H1 (cell line): ENCODE data around the gene MVP. TPM values are rescaled to one million over a fixed set of nuclear protein-coding genes. Genes with fewer than 3 reads are reported as not detected.

Source experiments
- CTCF ChIA-PET: fragments of 300-600 bp; sonication (Branson Sonifier 250); formaldehyde crosslinking; loops from one replicate; lab custom pipeline; 2021; ENCODE audit not compliant: partially characterized antibody; lab: Charles Lee
- POLR2A ChIA-PET: fragments of 300-600 bp; sonication (Branson Sonifier 250); formaldehyde crosslinking; loops from one replicate; lab custom pipeline; 2021; ENCODE audit warnings: inconsistent platforms; ENCODE audit not compliant: partially characterized antibody; lab: Charles Lee
- DNase-seq, 2 experiments: peaks; one replicate each; pipeline versions ENCODE4 v3.0.0 to v3.0.0-alpha.2; 2010 to 2022; ENCODE audit warnings: low spot score in 2 of 2, low read depth in 1 of 2, mixed read lengths in 1 of 2
- FAIRE-seq: peaks from 2 replicates; lab custom pipeline; 2011; peaks lifted over from hg19 to GRCh38; lab: Jason Lieb, UNC
- H2AFZ ChIP-seq: 2 replicates; pipeline ENCODE4 v1.8.1; 2012; ENCODE audit warnings: low read length, inconsistent platforms
- H2AK5ac ChIP-seq: 2 replicates; pipeline ENCODE4 v1.6.1; 2013; ENCODE audit warnings: low read depth, low read length
- H2BK120ac ChIP-seq: replicated peaks from 2 replicates; pipeline ENCODE3; 2013; ENCODE audit warnings: low read depth, low read length, inconsistent platforms
- H2BK12ac ChIP-seq: 2 replicates; pipeline ENCODE4 v1.6.1; 2013; ENCODE audit warnings: low read depth, low read length
- H2BK15ac ChIP-seq: 2 replicates; pipeline ENCODE4 v1.6.1; 2013; ENCODE audit warnings: low read length
- H2BK20ac ChIP-seq: 2 replicates; pipeline ENCODE4 v1.6.1; 2013; ENCODE audit warnings: low read length
- H2BK5ac ChIP-seq: 2 replicates; pipeline ENCODE4 v1.6.1; 2013; ENCODE audit warnings: low read depth, low read length
- H3K14ac ChIP-seq: 2 replicates; pipeline ENCODE4 v1.6.1; 2013; ENCODE audit warnings: inconsistent platforms; ENCODE audit not compliant: insufficient read length
- H3K18ac ChIP-seq: 2 replicates; pipeline ENCODE4 v1.6.1; 2013; ENCODE audit warnings: low read length; ENCODE audit errors: extremely low read depth
- H3K23ac ChIP-seq: 2 replicates; pipeline ENCODE4 v1.6.1; 2013; ENCODE audit warnings: inconsistent platforms; ENCODE audit not compliant: insufficient read length
- H3K23me2 ChIP-seq: 2 replicates; pipeline ENCODE4 v1.6.1; 2013; ENCODE audit warnings: low read depth, low read length
- H3K27ac ChIP-seq: 2 replicates; pipeline ENCODE4 v1.6.1; 2011; ENCODE audit warnings: low read depth, low read length, inconsistent platforms
- H3K27me3 ChIP-seq, 4 experiments: replicated peaks in 1 of 4; 1 replicate in 1 of 4; 2 replicates in 3 of 4; pipeline versions ENCODE4 v1.6.1 to v1.8.1; 2011 to 2013; ENCODE audit warnings: low read length in 3 of 4, mild to moderate bottlenecking in 3 of 4, inconsistent platforms in 2 of 4, mixed read lengths in 2 of 4, moderate library complexity in 1 of 4; ENCODE audit not compliant: control insufficient read depth in 3 of 4, insufficient read depth in 3 of 4; ENCODE audit errors: extremely low read depth in 1 of 4
- H3K36me3 ChIP-seq, 4 experiments: 2 replicates each; pipeline versions ENCODE4 v1.6.1 to v1.8.1; 2011 to 2013; ENCODE audit warnings: mild to moderate bottlenecking in 4 of 4, low read length in 3 of 4, moderate library complexity in 2 of 4, control low read depth in 1 of 4, inconsistent platforms in 1 of 4; ENCODE audit not compliant: insufficient read depth in 4 of 4, control insufficient read depth in 2 of 4
- H3K4ac ChIP-seq: replicated peaks from 2 replicates; pipeline ENCODE3; 2013; ENCODE audit warnings: low read length, low read depth, mixed read lengths, inconsistent platforms; ENCODE audit not compliant: insufficient read length
- H3K4me1 ChIP-seq, 4 experiments: replicated peaks in 1 of 4; 1 replicate in 1 of 4; 2 replicates in 3 of 4; pipeline versions ENCODE4 v1.6.1 to v1.8.1; 2011 to 2013; ENCODE audit warnings: low read length in 3 of 4, inconsistent platforms in 2 of 4, mixed read lengths in 1 of 4; ENCODE audit not compliant: insufficient read depth in 4 of 4, control insufficient read depth in 3 of 4
- H3K4me2 ChIP-seq, 2 experiments: 2 replicates each; pipeline versions ENCODE4 v1.6.1 to v1.8.1; 2011 to 2013; ENCODE audit warnings: low read depth in 2 of 2, low read length in 2 of 2, control low read depth in 1 of 2, inconsistent platforms in 1 of 2, mild to moderate bottlenecking in 1 of 2; ENCODE audit not compliant: insufficient read depth in 1 of 2
- H3K4me3 ChIP-seq, 4 experiments: fragments of 200-600, 300-600 bp in 1 of 4; sonication (generic), shearing (Covaris generic), sonication (Bioruptor Twin) in 1 of 4; 2 replicates each; pipeline versions ENCODE4 v1.5.1 to v1.8.1; 2011 to 2016; ENCODE audit warnings: low read length in 4 of 4, low read depth in 3 of 4, control low read depth in 2 of 4, inconsistent platforms in 2 of 4, mild to moderate bottlenecking in 2 of 4, mixed read lengths in 1 of 4, moderate library complexity in 1 of 4; ENCODE audit not compliant: insufficient read depth in 2 of 4; ENCODE audit errors: extremely low read depth in 1 of 4
- H3K56ac ChIP-seq: replicated peaks from 2 replicates; pipeline ENCODE3; 2013; ENCODE audit warnings: low read depth, mild to moderate bottlenecking, mixed read lengths, low read length, inconsistent platforms; ENCODE audit not compliant: insufficient read length
- H3K79me1 ChIP-seq: 2 replicates; pipeline ENCODE4 v1.6.1; 2013; ENCODE audit warnings: low read depth, low read length, control low read depth
- H3K79me2 ChIP-seq, 2 experiments: 2 replicates each; pipeline versions ENCODE4 v1.6.1 to v1.8.1; 2012 to 2013; ENCODE audit warnings: low read length in 2 of 2, mild to moderate bottlenecking in 2 of 2, inconsistent platforms in 1 of 2; ENCODE audit not compliant: insufficient read depth in 2 of 2, control insufficient read depth in 1 of 2
- H3K9ac ChIP-seq, 4 experiments: replicated peaks in 1 of 4; 1 replicate in 1 of 4; 2 replicates in 3 of 4; pipeline versions ENCODE4 v1.6.1 to v1.8.1; 2011 to 2013; ENCODE audit warnings: low read depth in 3 of 4, low read length in 3 of 4, control low read depth in 2 of 4, mild to moderate bottlenecking in 2 of 4, moderate library complexity in 2 of 4, inconsistent platforms in 1 of 4; ENCODE audit errors: extremely low read depth in 1 of 4
- H3K9me3 ChIP-seq, 2 experiments: 2 replicates each; pipeline versions ENCODE4 v1.6.1 to v1.8.1; 2012 to 2013; ENCODE audit warnings: mild to moderate bottlenecking in 2 of 2, moderate library complexity in 2 of 2, control low read depth in 1 of 2, inconsistent platforms in 1 of 2, low read depth in 1 of 2, low read length in 1 of 2, mixed read lengths in 1 of 2; ENCODE audit not compliant: insufficient read depth in 2 of 2
- H4K20me1 ChIP-seq, 2 experiments: replicated peaks in 1 of 2; 2 replicates each; pipeline versions ENCODE3 to v1.8.1; 2011 to 2013; ENCODE audit warnings: inconsistent platforms in 2 of 2, low read length in 2 of 2, mild to moderate bottlenecking in 1 of 2; ENCODE audit not compliant: insufficient read depth in 2 of 2, control insufficient read depth in 1 of 2
- H4K5ac ChIP-seq: 2 replicates; pipeline ENCODE4 v1.6.1; 2013; ENCODE audit warnings: low read length, low read depth, mixed read lengths, inconsistent platforms; ENCODE audit not compliant: insufficient read length
- H4K8ac ChIP-seq: 2 replicates; pipeline ENCODE4 v1.8.0; 2013; ENCODE audit warnings: mild to moderate bottlenecking, moderate library complexity, low read length, inconsistent platforms; ENCODE audit not compliant: insufficient read depth; ENCODE audit errors: extremely low read depth
- H4K91ac ChIP-seq: replicated peaks from 2 replicates; pipeline ENCODE3; 2013; ENCODE audit warnings: low read length, mixed read lengths, inconsistent platforms; ENCODE audit not compliant: insufficient read length
- KDM4A ChIP-seq: IDR thresholded peaks from one replicate; pipeline ENCODE4 v1.7.1; 2012; ENCODE audit warnings: low read depth, mild to moderate bottlenecking, moderate library complexity, low read length, inconsistent platforms; ENCODE audit not compliant: severe bottlenecking
- WGBS, 2 experiments: shearing (Covaris generic) in 1 of 2; methylation state at CpG; one replicate each; pipeline versions ENCODE4 v1.1.6 to v1.1.7; 2013 to 2015; ENCODE audit warnings: low lambda C conversion rate in 2 of 2, mixed read lengths in 2 of 2, inconsistent platforms in 1 of 2, low coverage in 1 of 2, missing lambda C conversion rate in 1 of 2; ENCODE audit not compliant: insufficient replicate concordance in 2 of 2, insufficient coverage in 1 of 2, insufficient read length in 1 of 2; ENCODE audit errors: extremely low coverage in 1 of 2, missing lambda C conversion rate in 1 of 2; 5-methylcytosine and 5-hydroxymethylcytosine counted together
- polyA plus RNA-seq, 7 experiments: library from polyadenylated mRNA; depleted of rRNA in 3 of 7; stranded (reverse) in 5 of 7; unstranded in 2 of 7; fragments of >200 nt in 5 of 7; fragments of 200-250 nt in 2 of 7; gene quantifications; 1 replicate in 5 of 7; 2 replicates in 1 of 7; 4 replicates in 1 of 7; pipeline versions ENCODE4 v1.2.1 to v1.2.3, GENCODE V29; 2011 to 2013; ENCODE audit warnings: missing spikeins in 2 of 7, mixed read lengths in 2 of 7
- total RNA-seq: library from RNA; stranded (reverse); fragmentation: NEBNext Ultra II Directional; extraction: Animal tissue kit (Norgen Biotek cat#: 25700); gene quantifications from 2 replicates; pipeline ENCODE4 v1.2.1, GENCODE V29; 2021
- TF ChIP-seq, protein P1 (sequence below), 3 experiments: IDR thresholded peaks; 1 replicate in 2 of 3; 2 replicates in 1 of 3; pipeline versions ENCODE4 v1.5.1 to v1.6.1; 2011; ENCODE audit warnings: low read length in 3 of 3, mild to moderate bottlenecking in 3 of 3, inconsistent platforms in 2 of 3, low read depth in 1 of 3, moderate library complexity in 1 of 3; ENCODE audit not compliant: insufficient read depth in 1 of 3; ENCODE audit errors: control extremely low read depth in 1 of 3

Gene MVP
- total and polyA plus RNA-seq, 2 of the 8 experiments (the other 6 are each of a cell fraction or from before 2014, with no cell fraction given) = 1.9 TPM

- no peak overlapping the region for H2AFZ ChIP-seq
- WGBS, 2 experiments = 91% methylated on average over 9 of the region's 9 CpGs; no CpG with 5 or more reads in 1 of the 2 experiments
These were observed 22.6 kb downstream of the MVP start for GRCh38 chr16:29842732-29843346.

More at GRCh38 chr16:29842732-29843346, 22.6 kb downstream of the MVP start:
- Histone ChIP-seq H3K23ac (no peak overlapping the region), H2BK15ac (no peak overlapping the region), H3K4me3 (no peak overlapping the region), H3K9ac (no peak overlapping the region), H3K79me1 (no peaks in the 10 kb centered on the region)
- no peak for TF ChIP-seq KDM4A
- TF ChIP-seq, protein P1, sequence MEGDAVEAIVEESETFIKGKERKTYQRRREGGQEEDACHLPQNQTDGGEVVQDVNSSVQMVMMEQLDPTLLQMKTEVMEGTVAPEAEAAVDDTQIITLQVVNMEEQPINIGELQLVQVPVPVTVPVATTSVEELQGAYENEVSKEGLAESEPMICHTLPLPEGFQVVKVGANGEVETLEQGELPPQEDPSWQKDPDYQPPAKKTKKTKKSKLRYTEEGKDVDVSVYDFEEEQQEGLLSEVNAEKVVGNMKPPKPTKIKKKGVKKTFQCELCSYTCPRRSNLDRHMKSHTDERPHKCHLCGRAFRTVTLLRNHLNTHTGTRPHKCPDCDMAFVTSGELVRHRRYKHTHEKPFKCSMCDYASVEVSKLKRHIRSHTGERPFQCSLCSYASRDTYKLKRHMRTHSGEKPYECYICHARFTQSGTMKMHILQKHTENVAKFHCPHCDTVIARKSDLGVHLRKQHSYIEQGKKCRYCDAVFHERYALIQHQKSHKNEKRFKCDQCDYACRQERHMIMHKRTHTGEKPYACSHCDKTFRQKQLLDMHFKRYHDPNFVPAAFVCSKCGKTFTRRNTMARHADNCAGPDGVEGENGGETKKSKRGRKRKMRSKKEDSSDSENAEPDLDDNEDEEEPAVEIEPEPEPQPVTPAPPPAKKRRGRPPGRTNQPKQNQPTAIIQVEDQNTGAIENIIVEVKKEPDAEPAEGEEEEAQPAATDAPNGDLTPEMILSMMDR (IDR thresholded peaks at IDR 0.05; ENCODE audit: control extremely low read depth in 1 of 3, insufficient read depth in 1 of 3, low read depth in 1 of 3, low read length in 3 of 3) = peak in 1 of 3 experiments; percentile 19; a peak in 1 of 4 replicates
- TF ChIP-seq, all 59 proteins: peak for 1
- Histone ChIP-seq H3K27ac (no peak overlapping the region), H3K18ac (no peak overlapping the region), H4K5ac (no peak overlapping the region), H4K8ac (no peak overlapping the region), H3K36me3 (no peaks in the 10 kb centered on the region), H3K79me2 (no peaks in the 10 kb centered on the region), H3K14ac (no peak overlapping the region), H2BK120ac (no peak overlapping the region), H4K91ac (no peak overlapping the region), H3K9me3 (no peaks in the 10 kb centered on the region), H2BK20ac (no peak overlapping the region), H4K20me1 (no peaks in the 10 kb centered on the region), H3K23me2 (no peaks in the 10 kb centered on the region), H2AK5ac (0 out of 2 replicates have a peak overlapping the region, but pooled peaks have one; percentile 26), H3K56ac (no peak overlapping the region), H3K4ac (no peak overlapping the region), H2BK5ac (no peak overlapping the region), H2BK12ac (no peak overlapping the region), H3K4me2 (no peak overlapping the region), H3K4me1 (no peaks in the 10 kb centered on the region; a peak in 1 of 7 replicates), H3K27me3 (no peaks in the 10 kb centered on the region)
- DNase-seq (no peak), FAIRE-seq (no peak)
- ChIA-PET CTCF (interaction anchor here (0.6 to 3.4 kb wide), 15 partner anchors 8 to 116 kb away, joined by 3 to 16 read pairs (median 4); partner anchors contain the start of genes MVP and PAGR1), POLR2A (interaction anchor here (0.8 to 12.7 kb wide), 5 partner anchors 10 to 163 kb away, joined by 3 to 167 read pairs (median 3); partner anchors contain the start of genes ASPHD1, MVP, PAGR1 and QPRT)
